Measurements from ENCODE around the gene RESP18. TPM values are rescaled to one million over a fixed set of nuclear protein-coding genes. Genes with fewer than 3 reads are reported as not detected.
"Not testable (repeated sequence)": the region's sequence is repeated elsewhere in the genome, so short reads cannot be mapped to it uniquely, and the experiment has no call there.

Gene RESP18
- total and polyA plus RNA-seq, 9 donors = not detected

- WGBS (ENCODE audit: insufficient coverage) = 56% methylated on average over 2 of the region's 2 CpGs
These were observed 4.8 kb downstream of the RESP18 start for GRCh38 chr2:219327719-219328118.

DNA sequence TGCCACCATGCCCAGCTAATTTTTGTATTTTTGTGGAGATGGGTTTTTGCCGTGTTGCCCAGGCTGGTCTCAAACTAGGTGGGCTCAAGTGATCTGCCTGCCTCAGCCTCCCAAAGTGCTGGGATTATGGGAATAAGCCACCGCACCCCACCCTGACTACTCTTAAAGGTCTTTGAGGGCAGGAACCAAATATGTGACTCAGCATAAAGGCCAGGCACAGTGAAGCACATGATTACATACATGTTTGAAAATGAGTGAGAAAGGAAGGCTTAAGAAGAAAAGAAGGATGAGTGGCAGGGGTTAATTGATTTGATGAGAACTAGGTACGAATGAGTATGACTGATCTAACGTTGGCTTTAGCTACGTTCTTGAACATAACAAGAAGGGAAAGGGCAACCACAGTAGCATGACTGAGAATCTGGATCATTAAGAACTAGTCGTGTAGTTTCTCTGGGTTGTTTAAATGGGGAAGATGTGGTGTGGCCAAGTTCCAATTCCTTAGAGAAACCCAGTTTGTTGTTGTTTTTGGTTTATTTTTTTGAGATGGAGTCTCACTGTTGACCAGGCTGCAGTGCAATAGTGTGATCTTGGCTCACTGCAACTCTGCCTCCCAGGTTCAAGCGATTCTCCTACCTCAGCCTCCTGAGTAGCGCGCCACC is 6.8 kb downstream of the RESP18 start:
- H3K4me3 ChIP-seq (ENCODE audit: low read length) = no peak overlapping the region
- 63% methylated on average over 4 of the region's 9 CpGs for whole genome bisulfite sequencing (ENCODE audit: insufficient coverage)
- H3K27me3 ChIP-seq (ENCODE audit: control insufficient read depth, insufficient read depth, low read length) = peaks cover 5% of the 10 kb centered on the region
- no peak for DNase-seq
- no peaks in the 10 kb centered on the region for H3K4me1 ChIP-seq (ENCODE audit: control insufficient read depth, insufficient read depth, low read length)
- no peaks in the 10 kb centered on the region for H3K9me3 ChIP-seq (replicated peaks; ENCODE audit: control insufficient read depth, low read depth, low read length)
- no peaks in the 10 kb centered on the region for H3K36me3 ChIP-seq (ENCODE audit: control insufficient read depth, insufficient read depth, low read length)
- H3K27ac ChIP-seq (ENCODE audit: low read length) = no peak overlapping the region

More at GRCh38 chr2:219327719-219328118, 4.8 kb downstream of the RESP18 start:
- peaks cover 21% of the 10 kb centered on the region for H3K27me3 ChIP-seq (ENCODE audit: control insufficient read depth, insufficient read depth, low read length)
- no peaks in the 10 kb centered on the region for H3K36me3 ChIP-seq (ENCODE audit: control insufficient read depth, insufficient read depth, low read length)
- no peaks in the 10 kb centered on the region for H3K4me1 ChIP-seq (ENCODE audit: control insufficient read depth, insufficient read depth, low read length)
- H3K4me3 ChIP-seq (ENCODE audit: low read length) = no peak overlapping the region
- H3K27ac ChIP-seq (ENCODE audit: low read length) = no peak overlapping the region
- no peak for DNase-seq
- H3K9me3 ChIP-seq (replicated peaks; ENCODE audit: control insufficient read depth, low read depth, low read length) = no peaks in the 10 kb centered on the region

DNA sequence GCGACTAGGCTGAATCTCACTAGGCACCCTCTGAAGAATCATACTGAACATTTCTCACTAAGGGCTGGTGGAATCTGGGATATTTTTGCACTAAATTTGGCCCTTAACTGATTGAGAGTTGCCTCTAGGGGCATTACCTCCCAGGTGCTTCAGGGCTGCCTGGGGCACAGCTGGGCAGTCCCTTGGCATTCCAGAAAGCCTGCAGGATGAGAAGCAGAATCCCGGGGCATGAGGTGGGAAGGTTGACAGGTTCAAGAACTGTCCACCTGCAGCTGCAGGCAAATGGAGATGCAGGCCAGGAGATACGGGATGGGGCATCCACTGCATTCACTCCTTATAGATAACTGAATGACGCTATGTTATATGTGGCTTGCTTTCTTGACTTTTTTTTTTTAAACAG is 7.4 kb downstream of the RESP18 start:
- Histone ChIP-seq H3K4me1 (ENCODE audit: control insufficient read depth, insufficient read depth, low read length) (no peaks in the 10 kb centered on the region), H3K36me3 (ENCODE audit: control insufficient read depth, insufficient read depth, low read length) (no peaks in the 10 kb centered on the region), H3K27ac (ENCODE audit: low read length) (no peak overlapping the region), H3K4me3 (ENCODE audit: low read length) (no peak overlapping the region), H3K27me3 (ENCODE audit: control insufficient read depth, insufficient read depth, low read length) (peaks cover 2% of the 10 kb centered on the region), H3K9me3 (replicated peaks; ENCODE audit: control insufficient read depth, low read depth, low read length) (no peaks in the 10 kb centered on the region)
- no peak for DNase-seq
- 88% methylated on average over 1 of the region's 4 CpGs for whole genome bisulfite sequencing (ENCODE audit: insufficient coverage)

DNA sequence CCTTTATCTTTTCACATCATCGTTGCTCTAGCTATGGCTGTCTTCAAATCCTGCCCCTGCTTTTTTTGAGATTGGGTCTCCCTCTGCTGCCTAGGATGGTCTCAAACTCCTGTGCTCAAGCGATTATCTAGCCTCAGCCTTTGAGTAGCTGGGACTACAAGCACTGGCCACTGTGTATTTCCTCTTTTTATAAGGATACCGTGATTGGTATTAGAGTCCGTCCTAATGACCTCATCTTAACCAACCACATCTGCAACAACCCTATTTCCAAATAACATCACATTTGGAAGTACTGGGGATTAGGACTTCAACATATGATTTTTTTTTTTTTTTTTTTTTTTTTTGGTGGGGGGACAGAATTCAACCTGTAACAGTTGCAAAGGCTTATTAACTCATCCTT is 9.1 kb downstream of the RESP18 start:
- no peak for DNase-seq
- no peak overlapping the region for H3K27ac ChIP-seq (ENCODE audit: low read length)
- no peaks in the 10 kb centered on the region for H3K9me3 ChIP-seq (replicated peaks; ENCODE audit: control insufficient read depth, low read depth, low read length)
- H3K36me3 ChIP-seq (ENCODE audit: control insufficient read depth, insufficient read depth, low read length) = no peaks in the 10 kb centered on the region
- 35% methylated on average over 2 of the region's 4 CpGs for WGBS (ENCODE audit: insufficient coverage)
- no peak overlapping the region for H3K4me3 ChIP-seq (ENCODE audit: low read length)
- H3K27me3 ChIP-seq (ENCODE audit: control insufficient read depth, insufficient read depth, low read length) = peaks cover 2% of the 10 kb centered on the region
- no peaks in the 10 kb centered on the region for H3K4me1 ChIP-seq (ENCODE audit: control insufficient read depth, insufficient read depth, low read length)

- 92% methylated on average over 12 of the region's 16 CpGs for WGBS (ENCODE audit: insufficient coverage)
- Histone ChIP-seq H3K4me3 (ENCODE audit: low read length) (no peak overlapping the region), H3K9me3 (replicated peaks; ENCODE audit: control insufficient read depth, low read depth, low read length) (no peaks in the 10 kb centered on the region), H3K4me1 (ENCODE audit: control insufficient read depth, insufficient read depth, low read length) (no peaks in the 10 kb centered on the region), H3K27ac (ENCODE audit: low read length) (no peak overlapping the region), H3K36me3 (ENCODE audit: control insufficient read depth, insufficient read depth, low read length) (no peaks in the 10 kb centered on the region), H3K27me3 (ENCODE audit: control insufficient read depth, insufficient read depth, low read length) (peaks cover 6% of the 10 kb centered on the region)
- DNase-seq = no peak
These were observed 17.6 kb downstream of the RESP18 start for GRCh38 chr2:219314804-219315468.

DNA sequence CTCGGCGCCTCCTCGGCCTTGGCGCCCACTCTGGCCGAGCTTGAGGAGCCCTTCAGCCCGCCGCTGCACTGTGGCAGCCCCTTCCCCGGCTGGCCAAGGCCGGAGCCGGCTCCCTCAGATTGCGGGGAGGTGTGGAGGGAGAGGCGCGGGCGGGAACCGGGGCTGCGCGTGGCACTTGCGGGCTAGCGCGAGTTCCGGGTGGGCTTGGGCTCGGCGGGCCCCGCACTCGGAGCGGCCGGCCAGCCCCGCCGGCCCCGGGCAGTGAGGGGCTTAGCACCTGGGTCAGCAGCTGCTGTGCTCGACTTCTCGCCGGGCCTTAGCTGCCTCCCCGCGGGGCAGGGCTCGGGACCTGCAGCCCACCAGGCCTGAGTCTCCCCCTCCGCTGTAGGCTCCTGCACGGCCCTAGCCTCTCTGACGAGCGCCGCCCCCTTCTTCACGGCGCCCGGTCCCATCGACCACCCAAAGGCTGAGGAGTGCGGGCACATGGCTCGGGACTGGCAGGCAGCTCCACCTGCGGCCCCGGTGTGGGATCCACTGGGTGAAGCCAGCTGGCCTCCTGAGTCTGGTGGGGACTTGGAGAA is 19.8 kb downstream of the RESP18 start:
- H3K4me1 ChIP-seq (ENCODE audit: control insufficient read depth, insufficient read depth, low read length); DNase-seq; H3K36me3 ChIP-seq (ENCODE audit: control insufficient read depth, insufficient read depth, low read length); H3K9me3 ChIP-seq (replicated peaks; ENCODE audit: control insufficient read depth, low read depth, low read length); H3K27ac ChIP-seq (ENCODE audit: low read length); H3K4me3 ChIP-seq (ENCODE audit: low read length): not testable (repeated sequence)
- H3K27me3 ChIP-seq (ENCODE audit: control insufficient read depth, insufficient read depth, low read length) = peaks cover 24% of the 10 kb centered on the region
- WGBS (ENCODE audit: insufficient coverage) = 88% methylated on average over 33 of the region's 49 CpGs

DNA sequence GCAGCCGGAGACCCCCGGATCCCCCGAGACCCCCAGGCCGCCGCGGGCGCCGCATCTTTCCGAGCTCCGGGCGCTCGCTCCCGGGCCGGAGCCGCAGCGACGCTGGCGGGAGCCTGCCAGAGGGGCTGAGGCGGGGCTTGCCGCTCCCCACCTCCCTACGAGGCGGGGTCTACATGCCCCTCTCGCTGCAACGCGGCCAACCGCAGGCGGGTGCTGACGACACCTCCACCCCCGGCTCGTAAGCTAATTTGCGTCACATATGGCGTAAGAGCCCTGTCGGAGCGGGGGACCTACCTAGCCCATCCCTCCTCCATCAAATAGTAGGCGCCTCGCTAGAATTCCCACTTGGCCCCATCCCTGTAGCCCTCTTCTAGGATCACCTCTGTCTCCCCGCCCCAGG is 23.3 kb downstream of the RESP18 start, which contains the start of gene PTPRN:
Gene PTPRN, minus strand, starts transcription at position 124 of the 400 bp plus-strand sequence. Its CDS starts 69 bp downstream, at position 55.
- Histone ChIP-seq H3K4me3 (ENCODE audit: low read length) (no peak within 1 kb of the TSS), H3K9me3 (replicated peaks; ENCODE audit: control insufficient read depth, low read depth, low read length) (no peaks in the 10 kb centered on the region), H3K27me3 (ENCODE audit: control insufficient read depth, insufficient read depth, low read length) (peaks cover 32% of the 10 kb centered on the region), H3K36me3 (ENCODE audit: control insufficient read depth, insufficient read depth, low read length) (no peaks in the 10 kb centered on the region), H3K4me1 (ENCODE audit: control insufficient read depth, insufficient read depth, low read length) (peaks cover 3% of the 10 kb centered on the region), H3K27ac (ENCODE audit: low read length) (no peak within 1 kb of the TSS)
- WGBS (ENCODE audit: insufficient coverage) = under 1% methylated on average over 25 of the region's 37 CpGs
- DNase-seq = no peak

- Histone ChIP-seq H3K4me1 (ENCODE audit: control insufficient read depth, insufficient read depth, low read length) (peaks cover 3% of the 10 kb centered on the region), H3K4me3 (ENCODE audit: low read length) (no peak overlapping the region), H3K36me3 (ENCODE audit: control insufficient read depth, insufficient read depth, low read length) (no peaks in the 10 kb centered on the region), H3K9me3 (replicated peaks; ENCODE audit: control insufficient read depth, low read depth, low read length) (no peaks in the 10 kb centered on the region), H3K27me3 (ENCODE audit: control insufficient read depth, insufficient read depth, low read length) (peaks cover 32% of the 10 kb centered on the region), H3K27ac (ENCODE audit: low read length) (no peak overlapping the region)
- WGBS (ENCODE audit: insufficient coverage) = under 1% methylated on average over 29 of the region's 45 CpGs
- DNase-seq = peak; percentile 71
These were observed 24.1 kb downstream of the RESP18 start for GRCh38 chr2:219308142-219309101.

DNA sequence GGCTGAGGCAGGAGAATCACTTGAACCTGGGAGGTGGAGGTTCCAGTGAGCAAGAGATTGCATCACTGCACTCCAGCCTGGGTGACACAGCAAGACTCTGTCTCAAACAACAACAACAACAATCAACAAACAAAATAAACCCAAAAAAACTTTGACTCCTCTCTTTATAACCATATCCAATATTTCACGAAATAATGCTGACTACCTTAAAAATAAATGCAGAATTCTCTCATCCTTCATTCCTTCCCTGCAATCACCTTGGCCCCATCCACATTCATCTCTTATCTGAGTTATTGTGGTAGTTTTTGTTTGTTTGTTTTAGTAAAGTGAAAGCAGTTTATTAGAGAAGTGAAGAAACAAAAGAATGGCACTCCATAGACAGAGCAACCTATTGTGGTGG is 26.5 kb downstream of the RESP18 start:
- no peaks in the 10 kb centered on the region for H3K36me3 ChIP-seq (ENCODE audit: control insufficient read depth, insufficient read depth, low read length)
- no peak for DNase-seq
- no peak overlapping the region for H3K4me3 ChIP-seq (ENCODE audit: low read length)
- H3K27me3 ChIP-seq (ENCODE audit: control insufficient read depth, insufficient read depth, low read length) = peaks cover 47% of the 10 kb centered on the region
- no peak overlapping the region for H3K27ac ChIP-seq (ENCODE audit: low read length)
- no CpG with 5 or more reads among the region's 1 CpG for WGBS (ENCODE audit: insufficient coverage)
- H3K4me1 ChIP-seq (ENCODE audit: control insufficient read depth, insufficient read depth, low read length) = peaks cover 3% of the 10 kb centered on the region
- H3K9me3 ChIP-seq (replicated peaks; ENCODE audit: control insufficient read depth, low read depth, low read length) = no peaks in the 10 kb centered on the region

Data from muscle of leg (tissue), 11 donors.